Activated CD4-positive, alpha-beta T cell treated with anti-CD3 and anti-CD28 coated beads, Interleukin-2, amount 50 U/mL, for 48 hours (primary cell): Measurements from ENCODE around the gene OR4D11.

Experiments used
- DNase-seq, 2 experiments: peaks; one replicate each; pipeline ENCODE4 v3.0.0-alpha.2; 2020

Gene OR4D11

DNA sequence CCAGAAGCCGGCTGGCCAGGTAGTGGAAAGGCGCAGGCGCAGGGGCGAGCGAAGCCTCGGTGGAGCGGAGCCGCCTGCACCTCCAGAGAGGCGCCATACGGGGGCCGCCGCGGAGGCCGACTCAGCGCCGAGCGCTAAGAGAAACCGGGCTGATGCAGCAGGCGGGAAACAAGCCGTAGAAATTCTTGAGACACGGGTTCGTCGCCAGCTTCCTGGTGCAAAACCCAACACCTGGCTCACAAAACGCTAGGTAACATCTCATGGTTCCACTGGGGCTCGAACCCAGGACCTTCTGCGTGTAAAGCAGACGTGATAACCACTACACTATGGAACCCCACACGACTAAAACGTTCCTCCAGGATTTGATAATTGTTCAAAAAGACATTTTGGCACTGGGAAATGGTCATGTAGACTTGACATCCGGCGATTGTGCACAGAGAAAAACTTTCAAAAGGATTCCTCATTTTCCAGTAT is 47.0 kb downstream of the OR4D11 start:
- peak; percentile 90 to 93 for DNase-seq

DNA sequence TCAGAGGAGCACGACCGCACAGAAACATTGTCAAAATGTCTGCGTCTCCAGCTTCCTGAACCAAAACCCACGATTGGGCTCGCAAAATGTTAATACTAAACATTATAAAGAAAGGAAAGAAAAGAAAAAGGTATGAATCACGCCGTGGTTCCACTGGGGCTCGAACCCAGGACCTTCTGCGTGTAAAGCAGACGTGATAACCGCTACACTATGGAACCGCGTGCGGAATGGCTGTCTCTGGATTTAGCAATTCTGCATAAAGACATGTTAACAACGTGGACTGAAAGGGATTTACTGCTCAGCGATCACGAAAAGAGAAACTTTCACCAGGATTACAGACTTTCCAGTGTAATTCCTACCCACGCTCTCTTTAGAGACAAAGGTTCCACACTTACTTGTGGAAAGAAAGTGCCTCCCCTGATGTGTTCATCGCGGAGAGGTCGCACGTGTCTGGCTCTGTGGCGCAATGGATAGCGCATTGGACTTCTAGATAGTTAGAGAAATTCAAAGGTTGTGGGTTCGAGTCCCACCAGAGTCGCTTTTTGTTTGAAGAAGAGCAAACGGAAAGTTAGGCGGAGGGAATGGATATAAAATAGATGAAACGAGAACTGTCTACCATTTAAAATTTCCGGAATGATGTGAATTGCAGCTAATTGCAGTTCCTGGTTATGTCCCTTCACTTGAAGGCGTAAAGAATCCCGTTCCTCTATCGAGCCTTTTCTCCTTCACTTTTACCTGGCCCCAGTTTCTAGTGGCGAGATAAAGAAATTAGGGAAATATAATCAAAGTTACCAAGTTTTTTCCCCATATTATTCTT is 47.7 kb downstream of the OR4D11 start:
- DNase-seq: peak; percentile 85 to 89

- DNase-seq: peak in 1 of 2 experiments; percentile 51
These were observed 48.5 kb downstream of the OR4D11 start for GRCh38 chr11:59551659-59552521.

DNA sequence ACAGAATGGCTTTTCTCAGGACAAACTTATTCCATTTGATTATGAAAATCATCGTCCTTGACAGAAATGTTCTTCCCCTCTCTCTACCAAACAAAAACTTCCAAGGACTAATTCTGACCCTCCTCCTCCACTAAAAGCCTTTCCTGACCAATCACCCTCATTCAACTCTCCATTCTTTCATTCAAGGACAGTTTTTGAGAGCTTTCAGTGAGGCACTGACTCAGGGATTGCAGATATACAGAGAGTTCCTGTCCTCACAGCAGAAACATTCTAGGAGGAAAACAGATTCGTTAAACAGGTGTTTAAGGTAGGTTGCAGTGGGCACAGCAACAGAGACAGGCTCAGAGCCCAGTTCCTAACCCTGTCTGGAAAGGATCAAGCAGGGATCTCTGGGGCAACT is 49.5 kb downstream of the OR4D11 start:
- no peak for DNase-seq

DNA sequence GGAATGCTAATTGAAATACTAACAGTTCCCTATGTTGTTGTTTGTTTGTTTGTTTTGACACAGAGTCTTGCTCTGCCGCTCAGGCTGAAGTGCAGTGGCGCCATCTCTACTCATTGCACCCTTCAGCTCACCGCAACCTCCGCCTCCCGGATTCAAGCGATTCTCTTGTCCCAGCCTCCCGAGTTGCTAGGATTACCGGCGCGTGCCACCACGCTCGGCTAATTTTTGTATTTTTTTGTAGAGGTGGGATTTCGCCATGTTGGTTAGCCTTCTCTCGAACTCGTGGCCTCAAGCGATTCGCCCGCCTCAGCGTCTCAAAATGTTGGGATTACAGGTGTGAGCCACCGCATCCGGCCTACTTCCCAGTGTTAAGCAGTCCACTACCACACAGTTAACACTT is 49.9 kb downstream of the OR4D11 start:
- no peak for DNase-seq
